Neural cell (in vitro differentiated cells): ENCODE data around the gene COL19A1. TPM values are rescaled to one million over a fixed set of nuclear protein-coding genes. Genes with fewer than 3 reads are reported as not detected.

Source experiments
- H2AFZ ChIP-seq: fragments of 200-600, 300-800 bp; sonication (generic), shearing (Covaris generic); 2 replicates; pipeline ENCODE4 v1.6.0; 2014; ENCODE audit warnings: low read depth, mild to moderate bottlenecking, antibody characterized with exemption, low read length, moderate library complexity
- H3F3A ChIP-seq: fragments of 200-600 bp; shearing (Covaris generic); 2 replicates; pipeline ENCODE4 v1.6.1; 2016; ENCODE audit warnings: mild to moderate bottlenecking, moderate library complexity, mixed read lengths, antibody characterized with exemption, low read length; ENCODE audit not compliant: insufficient read depth, poor library complexity, severe bottlenecking
- H3K27ac ChIP-seq: fragments of 200-600, 300-800 bp; sonication (generic), shearing (Covaris generic); 2 replicates; pipeline ENCODE4 v1.5.1; 2014; ENCODE audit warnings: mild to moderate bottlenecking, low read length, moderate library complexity
- H3K27me3 ChIP-seq: fragments of 300-800, 200-600 bp; sonication (generic), shearing (Covaris generic); 2 replicates; pipeline ENCODE4 v1.6.0; 2014; ENCODE audit warnings: mild to moderate bottlenecking, low read depth, low read length, moderate library complexity; ENCODE audit not compliant: insufficient read depth
- H3K36me3 ChIP-seq: fragments of 300-800, 200-600 bp; sonication (generic), shearing (Covaris generic); 2 replicates; pipeline ENCODE4 v1.5.1; 2014; ENCODE audit warnings: mild to moderate bottlenecking, antibody characterized with exemption, low read length, moderate library complexity; ENCODE audit not compliant: insufficient read depth
- H3K4me2 ChIP-seq: fragments of 300-800, 200-600 bp; sonication (generic), shearing (Covaris generic); 2 replicates; pipeline ENCODE4 v1.6.0; 2014; ENCODE audit warnings: mild to moderate bottlenecking, low read length
- H3K4me3 ChIP-seq: fragments of 300-800, 200-600 bp; sonication (generic), shearing (Covaris generic); 2 replicates; pipeline ENCODE4 v1.5.1; 2014; ENCODE audit warnings: mild to moderate bottlenecking, low read length, moderate library complexity
- H3K79me2 ChIP-seq: fragments of 200-600 bp; shearing (Covaris generic); replicated peaks from 2 replicates; pipeline ENCODE4 v1.6.0; 2014; ENCODE audit warnings: mild to moderate bottlenecking, low read length, moderate library complexity; ENCODE audit not compliant: insufficient read depth
- H3K9ac ChIP-seq: fragments of 300-800, 200-600 bp; sonication (generic), shearing (Covaris generic); 2 replicates; pipeline ENCODE4 v1.6.1; 2016; ENCODE audit warnings: mild to moderate bottlenecking, low read length, mixed read lengths
- H3K9me2 ChIP-seq: fragments of 200-600 bp; shearing (Covaris generic); 2 replicates; pipeline ENCODE4 v1.6.1; 2016; ENCODE audit warnings: mild to moderate bottlenecking, low read length, mixed read lengths; ENCODE audit not compliant: insufficient read depth
- H3K9me3 ChIP-seq: fragments of 200-600, 300-800 bp; sonication (generic), shearing (Covaris generic); 2 replicates; pipeline ENCODE4 v1.6.1; 2016; ENCODE audit warnings: mild to moderate bottlenecking, mixed run types, low read length, moderate library complexity, mixed read lengths
- H4K20me1 ChIP-seq: fragments of 200-600 bp; shearing (Covaris generic); 2 replicates; pipeline ENCODE4 v1.6.1; 2016; ENCODE audit warnings: mild to moderate bottlenecking, mixed run types; ENCODE audit not compliant: insufficient read depth
- CTCF ChIP-seq: fragments of 450-650 bp; IDR thresholded peaks from 2 replicates; pipeline ENCODE4 v1.5.1; 2014; ENCODE audit warnings: antibody characterized with exemption, mild to moderate bottlenecking, moderate library complexity; ENCODE audit not compliant: poor library complexity, severe bottlenecking
- EP300 ChIP-seq: fragments of 450-650 bp; conservative IDR thresholded peaks from 2 replicates; pipeline ENCODE4 v1.6.1; 2014; ENCODE audit warnings: antibody characterized with exemption, mild to moderate bottlenecking, moderate library complexity; ENCODE audit not compliant: poor library complexity, severe bottlenecking
- EZH2 ChIP-seq: fragments of 200-600, 300-800 bp; shearing (Covaris generic), sonication (generic); IDR thresholded peaks from 2 replicates; pipeline ENCODE4 v1.6.1; 2014; ENCODE audit warnings: antibody characterized with exemption, low read length, borderline replicate concordance, mild to moderate bottlenecking; ENCODE audit not compliant: insufficient read depth, poor library complexity, severe bottlenecking
- MXI1 ChIP-seq: fragments of 450-650 bp; conservative IDR thresholded peaks from 2 replicates; pipeline ENCODE4 v1.6.1; 2014; ENCODE audit warnings: antibody characterized with exemption, mild to moderate bottlenecking; ENCODE audit not compliant: poor library complexity, severe bottlenecking
- POLR2AphosphoS5 ChIP-seq: IDR thresholded peaks from 2 replicates; pipeline ENCODE4 v1.6.1; 2012
- RAD21 ChIP-seq: fragments of 450-650 bp; conservative IDR thresholded peaks from 2 replicates; pipeline ENCODE4 v1.6.1; 2014; ENCODE audit warnings: antibody characterized with exemption, mild to moderate bottlenecking, moderate library complexity
- REST ChIP-seq: IDR thresholded peaks from 2 replicates; pipeline ENCODE4 v1.6.1; 2012; ENCODE audit warnings: borderline replicate concordance
- SMC3 ChIP-seq: fragments of 450-650 bp; conservative IDR thresholded peaks from 2 replicates; pipeline ENCODE4 v1.6.1; 2014; ENCODE audit warnings: antibody characterized with exemption, mild to moderate bottlenecking, moderate library complexity; ENCODE audit not compliant: poor library complexity
- TAF1 ChIP-seq: IDR thresholded peaks from 2 replicates; pipeline ENCODE4 v1.6.1; 2012; ENCODE audit warnings: low read depth
- polyA plus RNA-seq: library from polyadenylated mRNA; depleted of rRNA; stranded (reverse); fragments of >200 nt; gene quantifications from 2 replicates; pipeline ENCODE4 v1.2.3, GENCODE V29; 2014

Gene COL19A1
- polyA plus RNA-seq, 1 donor from 2014 or later, result 0.24 TPM

GRCh38 chr6:69915346-69915745, 49.0 kb downstream of the COL19A1 start:
- Histone ChIP-seq H3K9me2 (no peaks in the 10 kb centered on the region), H3K79me2 (no peaks in the 10 kb centered on the region)
- TF ChIP-seq SMC3, result no peak
- TF ChIP-seq TAF1, result no peak
- TF ChIP-seq POLR2AphosphoS5, result no peak
- no peak for TF ChIP-seq EP300
- no peak for TF ChIP-seq REST
- TF ChIP-seq RAD21, result no peak
- no peak for TF ChIP-seq EZH2
- no peak for TF ChIP-seq CTCF
- no peak for TF ChIP-seq MXI1

GRCh38 chr6:69917834-69918233, 51.5 kb downstream of the COL19A1 start:
- H3K9ac ChIP-seq, result no peak overlapping the region
- H3K4me2 ChIP-seq, result no peak overlapping the region
- H3K27ac ChIP-seq, result no peak overlapping the region
- no peaks in the 10 kb centered on the region for H3K27me3 ChIP-seq
- no peaks in the 10 kb centered on the region for H4K20me1 ChIP-seq
- no peaks in the 10 kb centered on the region for H3F3A ChIP-seq
- no peak overlapping the region for H2AFZ ChIP-seq
- no peaks in the 10 kb centered on the region for H3K36me3 ChIP-seq
- no peaks in the 10 kb centered on the region for H3K9me3 ChIP-seq
- no peak overlapping the region for H3K4me3 ChIP-seq
- no peaks in the 10 kb centered on the region for H3K79me2 ChIP-seq
- TF ChIP-seq REST, result no peak
- TF ChIP-seq EZH2, result no peak
- no peak for TF ChIP-seq POLR2AphosphoS5
- no peak for TF ChIP-seq RAD21
- no peak for TF ChIP-seq CTCF
- no peak for TF ChIP-seq SMC3
- TF ChIP-seq MXI1, result no peak
- TF ChIP-seq EP300, result no peak
- no peak for TF ChIP-seq TAF1
- H3K9me2 ChIP-seq, result no peaks in the 10 kb centered on the region

More at GRCh38 chr6:69915346-69915745, 49.0 kb downstream of the COL19A1 start:
- Histone ChIP-seq H3K4me3 (no peak overlapping the region), H4K20me1 (no peaks in the 10 kb centered on the region), H3K9ac (no peak overlapping the region), H3K36me3 (no peaks in the 10 kb centered on the region), H3K27ac (no peak overlapping the region), H2AFZ (no peak overlapping the region), H3K4me2 (no peak overlapping the region), H3K27me3 (no peaks in the 10 kb centered on the region), H3F3A (no peaks in the 10 kb centered on the region), H3K9me3 (no peaks in the 10 kb centered on the region)
